A673 (cell line): ENCODE data around the gene SORBS2. TPM values are rescaled to one million over a fixed set of nuclear protein-coding genes. Genes with fewer than 3 reads are reported as not detected.

Source experiments
- BruUV-seq: library from RNA; stranded (reverse); fragments of 400-500 nt; replicated peaks from 2 replicates; lab custom pipeline; 2021; lab: Mats Ljungman, UMichigan
- CTCF ChIA-PET: fragments of 300-600 bp; sonication (Branson Sonifier 250); formaldehyde crosslinking; loops from one replicate; lab custom pipeline; 2022; ENCODE audit warnings: antibody characterized with exemption; lab: Charles Lee
- POLR2A ChIA-PET: fragments of 300-600 bp; sonication (Branson Sonifier 250); formaldehyde crosslinking; loops from one replicate; lab custom pipeline; 2022; ENCODE audit warnings: antibody characterized with exemption; ENCODE audit not compliant: low non-redundant PET; lab: Charles Lee
- DNase-seq: peaks from one replicate; pipeline ENCODE4 v3.0.0-alpha.2; 2015; ENCODE audit warnings: low spot score
- H3K27ac ChIP-seq: fragments of 200-600 bp; sonication (generic); 2 replicates; pipeline ENCODE4 v1.5.1; 2016; ENCODE audit warnings: mixed run types, low read depth, mild to moderate bottlenecking, mixed read lengths, antibody characterized with exemption, low read length; ENCODE audit not compliant: poor library complexity, severe bottlenecking
- H3K27me3 ChIP-seq: fragments of 200-600 bp; sonication (generic); replicated peaks from 2 replicates; pipeline ENCODE4 v1.6.1; 2017; ENCODE audit warnings: mixed run types, low read depth, mild to moderate bottlenecking, mixed read lengths, antibody characterized with exemption, low read length; ENCODE audit not compliant: insufficient read depth, poor library complexity
- H3K36me3 ChIP-seq: fragments of 200-600 bp; sonication (generic); 2 replicates; pipeline ENCODE4 v1.6.1; 2016; ENCODE audit warnings: mixed run types, mild to moderate bottlenecking, mixed read lengths, antibody characterized with exemption, low read length; ENCODE audit not compliant: insufficient read depth, poor library complexity, severe bottlenecking
- H3K4me1 ChIP-seq: fragments of 200-600 bp; sonication (generic); 2 replicates; pipeline ENCODE4 v1.6.1; 2017; ENCODE audit warnings: mixed run types, mild to moderate bottlenecking, mixed read lengths, antibody characterized with exemption, low read length; ENCODE audit not compliant: insufficient read depth, poor library complexity, severe bottlenecking
- H3K4me3 ChIP-seq: fragments of 200-600 bp; sonication (generic); 2 replicates; pipeline ENCODE4 v1.5.1; 2016; ENCODE audit warnings: low read depth, mixed run types, mild to moderate bottlenecking, mixed read lengths, low read length; ENCODE audit not compliant: poor library complexity, severe bottlenecking
- H3K9me3 ChIP-seq: fragments of 200-600 bp; sonication (generic); 2 replicates; pipeline ENCODE4 v1.6.1; 2016; ENCODE audit warnings: mixed run types, low read depth, mild to moderate bottlenecking, mixed read lengths, antibody characterized with exemption, low read length; ENCODE audit not compliant: poor library complexity, severe bottlenecking
- CTCF ChIP-seq: fragments of 300-800, 200-600 bp; sonication (generic); conservative IDR thresholded peaks from 2 replicates; pipeline ENCODE4 v1.5.1; 2017; ENCODE audit warnings: low read depth, mild to moderate bottlenecking, antibody characterized with exemption, low read length, moderate library complexity, mixed read lengths
- EZH2 ChIP-seq: fragments of 200-600 bp; sonication (generic); IDR thresholded peaks from 2 replicates; pipeline ENCODE4 v1.6.1; 2017; ENCODE audit warnings: borderline replicate concordance, low read depth, mild to moderate bottlenecking, mixed read lengths, antibody characterized with exemption, low read length; ENCODE audit not compliant: poor library complexity, severe bottlenecking
- intact Hi-C: fragments of 100-400 bp; cut with micrococcal nuclease; formaldehyde crosslinking; loops from one replicate; pipeline ENCODE4 v1.10.0; 2022; ENCODE audit not compliant: unreplicated experiment
- total RNA-seq: library from RNA; stranded (reverse); gene quantifications from 2 replicates; pipeline ENCODE4 v1.2.3, GENCODE V29; 2021

The SORBS2 gene
- total RNA-seq, 1 experiment from 2014 or later: not detected

DNA sequence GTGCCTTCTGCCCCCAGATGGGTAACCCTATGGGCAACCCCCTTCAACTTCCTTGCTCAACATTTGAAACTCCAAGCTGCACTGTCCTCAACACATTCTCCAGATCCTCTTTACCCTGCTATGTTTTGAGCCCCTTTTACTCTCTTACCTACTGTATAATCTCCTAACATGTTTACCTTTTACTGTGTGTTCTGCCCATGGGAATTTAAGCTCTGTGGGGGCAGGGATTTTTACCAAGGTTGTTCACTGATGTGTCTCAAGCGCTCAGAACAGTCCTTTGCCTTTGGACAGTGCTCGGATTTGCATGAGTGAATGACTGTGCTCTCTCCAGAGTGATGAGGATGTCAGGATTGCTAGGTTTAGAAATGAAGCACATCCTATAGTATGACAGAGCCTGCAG is 53.2 kb downstream of the SORBS2 start:
- peaks cover 72% of the 10 kb centered on the region for H3K27me3 ChIP-seq
- ChIA-PET CTCF (no interaction called here), POLR2A (no interaction called here)

GRCh38 chr4:185755451-185755850 is 56.5 kb downstream of the SORBS2 start:
- no TSS peak for BruUV-seq
- CTCF ChIA-PET: no interaction called here
- Histone ChIP-seq H3K36me3 (no peaks in the 10 kb centered on the region), H3K9me3 (no peaks in the 10 kb centered on the region), H3K27ac (no peak overlapping the region), H3K27me3 (peaks cover 79% of the 10 kb centered on the region), H3K4me1 (no peaks in the 10 kb centered on the region), H3K4me3 (no peak overlapping the region)
- TF ChIP-seq CTCF (no peak), EZH2 (no peak)
- POLR2A ChIA-PET: no interaction called here
- DNase-seq: no peak
- intact Hi-C loops: no loop called here

More for the DNA sequence above, 53.2 kb downstream of the SORBS2 start:
- no TSS peak for BruUV-seq
- no peaks in the 10 kb centered on the region for H3K36me3 ChIP-seq
- intact Hi-C loops: no loop called here
- DNase-seq: no peak
- H3K4me1 ChIP-seq: no peaks in the 10 kb centered on the region
- TF ChIP-seq CTCF: no peak
- no peak overlapping the region for H3K4me3 ChIP-seq
- H3K27ac ChIP-seq: no peak overlapping the region
- H3K9me3 ChIP-seq: no peaks in the 10 kb centered on the region

DNA sequence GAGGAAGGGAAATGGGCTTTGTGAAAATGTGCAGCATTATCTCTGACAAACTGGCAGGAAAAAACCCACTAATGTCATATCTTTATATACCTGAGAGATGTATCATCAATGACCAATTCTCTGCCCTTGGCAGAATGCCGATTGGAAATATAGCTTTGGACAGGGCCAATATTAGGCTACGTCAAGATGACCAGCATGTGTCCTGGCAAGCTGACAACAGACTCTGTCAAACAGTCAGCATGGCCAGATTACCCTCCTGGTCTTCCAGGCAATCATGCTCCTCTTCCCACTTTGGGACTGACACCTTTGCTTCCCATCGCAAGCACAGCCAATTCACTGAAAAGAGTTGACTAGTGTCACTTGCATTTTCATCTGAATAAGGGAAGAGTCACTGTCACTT is 57.0 kb downstream of the SORBS2 start:
- CTCF ChIA-PET: no interaction called here
- Histone ChIP-seq H3K4me3 (no peak overlapping the region), H3K9me3 (no peaks in the 10 kb centered on the region), H3K27me3 (peaks cover 79% of the 10 kb centered on the region), H3K4me1 (no peaks in the 10 kb centered on the region), H3K27ac (no peak overlapping the region), H3K36me3 (no peaks in the 10 kb centered on the region)
- POLR2A ChIA-PET: no interaction called here
- intact Hi-C loops: no loop called here
- no TSS peak for BruUV-seq
- DNase-seq: no peak
- no peak for TF ChIP-seq EZH2

- no peak for DNase-seq
- BruUV-seq: no TSS peak
- no peak overlapping the region for H3K27ac ChIP-seq
- peaks cover 78% of the 10 kb centered on the region for H3K27me3 ChIP-seq
- TF ChIP-seq EZH2: no peak
- no peak for TF ChIP-seq CTCF
- ChIA-PET POLR2A (no interaction called here), CTCF (no interaction called here)
- H3K9me3 ChIP-seq: no peaks in the 10 kb centered on the region
- intact Hi-C loops: no loop called here
- H3K36me3 ChIP-seq: no peaks in the 10 kb centered on the region
- H3K4me1 ChIP-seq: no peaks in the 10 kb centered on the region
- H3K4me3 ChIP-seq: no peak overlapping the region
Observed at GRCh38 chr4:185752872-185753271, 59.1 kb downstream of the SORBS2 start.
